B cell (primary cell): ENCODE data around the gene ASMT. TPM values are rescaled to one million over a fixed set of nuclear protein-coding genes. Genes with fewer than 3 reads are reported as not detected.

Experiments used
- ATAC-seq: fragments of 200-7000 bp; cut with Tn5 transposase; one replicate; pipeline ENCODE4 v1.10.0; 2021; ENCODE audit warnings: low read depth, mild to moderate bottlenecking, moderate number of reproducible peaks, moderate library complexity
- CTCF ChIA-PET: fragments of 350-600 bp; sonication (Branson Sonifier 250); formaldehyde crosslinking; loops from one replicate; lab custom pipeline; 2021; ENCODE audit warnings: antibody characterized with exemption, inconsistent platforms; lab: Charles Lee
- POLR2A ChIA-PET: fragments of 350-600 bp; sonication (Branson Sonifier 250); formaldehyde crosslinking; loops from one replicate; lab custom pipeline; 2021; ENCODE audit warnings: antibody characterized with exemption; lab: Charles Lee
- DNase-seq: peaks from one replicate; pipeline ENCODE4 v3.0.0; 2013
- H2AFZ ChIP-seq: 2 replicates; pipeline ENCODE4 v1.6.1; 2012; ENCODE audit warnings: mild to moderate bottlenecking, low read depth, low read length; ENCODE audit not compliant: insufficient read depth, poor library complexity, severe bottlenecking
- H3K27ac ChIP-seq, 2 donors: 1 replicate in 1 of 2; 2 replicates in 1 of 2; pipeline ENCODE4 v1.5.1; 2012 to 2013; ENCODE audit warnings: low read length in 2 of 2, mild to moderate bottlenecking in 2 of 2, moderate library complexity in 1 of 2
- H3K27me3 ChIP-seq, 4 experiments: fragments of 200-600 bp in 1 of 4; sonication (generic) in 1 of 4; replicated peaks in 1 of 4; 1 replicate in 2 of 4; 2 replicates in 2 of 4; pipeline versions ENCODE4 v1.6.1 to v1.7.0; 2013 to 2016; ENCODE audit warnings: low read length in 3 of 4, mild to moderate bottlenecking in 2 of 4, mixed read lengths in 1 of 4, moderate library complexity in 1 of 4; ENCODE audit not compliant: insufficient read depth in 4 of 4, control insufficient read depth in 3 of 4; ENCODE audit errors: control extremely low read depth in 1 of 4
- H3K36me3 ChIP-seq, 2 experiments: replicated peaks in 1 of 2; 1 replicate in 1 of 2; 2 replicates in 1 of 2; pipeline versions ENCODE4 v1.6.1 to v1.7.1; 2013; ENCODE audit warnings: low read length in 1 of 2; ENCODE audit not compliant: insufficient read depth in 2 of 2, control insufficient read depth in 1 of 2; ENCODE audit errors: control extremely low read depth in 1 of 2, extremely low read depth in 1 of 2
- H3K4me1 ChIP-seq, 2 donors: fragments of 200-600 bp in 1 of 2; sonication (generic) in 1 of 2; 1 replicate in 1 of 2; 2 replicates in 1 of 2; pipeline versions ENCODE4 v1.5.1 to v1.6.1; 2013 to 2017; ENCODE audit warnings: low read length in 2 of 2; ENCODE audit not compliant: control insufficient read depth in 2 of 2, insufficient read depth in 2 of 2
- H3K4me2 ChIP-seq: replicated peaks from 2 replicates; pipeline ENCODE3; 2012; ENCODE audit warnings: mild to moderate bottlenecking, low read depth, low read length; ENCODE audit not compliant: poor library complexity, severe bottlenecking
- H3K4me3 ChIP-seq, 5 experiments: fragments of 200-600 bp in 1 of 5; sonication (generic) in 1 of 5; 1 replicate in 3 of 5; 2 replicates in 2 of 5; pipeline versions ENCODE4 v1.5.1 to v1.7.0; 2011 to 2016; ENCODE audit warnings: low read length in 4 of 5, mild to moderate bottlenecking in 4 of 5, low read depth in 2 of 5, control low read depth in 1 of 5, moderate library complexity in 1 of 5; ENCODE audit not compliant: insufficient read depth in 1 of 5; ENCODE audit errors: control extremely low read depth in 1 of 5, extremely low read depth in 1 of 5
- H3K79me2 ChIP-seq: fragments of 200-600 bp; sonication (generic); one replicate; pipeline ENCODE4 v1.6.0; 2016; ENCODE audit warnings: low read length; ENCODE audit not compliant: control insufficient read depth, insufficient read depth
- H3K9ac ChIP-seq: fragments of 200-600 bp; sonication (generic); 2 replicates; pipeline ENCODE4 v1.6.1; 2017; ENCODE audit warnings: mild to moderate bottlenecking, low read length, moderate library complexity
- H3K9me3 ChIP-seq, 3 donors: one replicate each; pipeline versions ENCODE4 v1.6.1 to v1.7.1; 2013; ENCODE audit warnings: low read length in 2 of 3; ENCODE audit not compliant: control insufficient read depth in 2 of 3, insufficient read depth in 1 of 3; ENCODE audit errors: control extremely low read depth in 1 of 3
- H4K20me1 ChIP-seq: 2 replicates; pipeline ENCODE4 v1.6.0; 2012; ENCODE audit warnings: mild to moderate bottlenecking, low read length; ENCODE audit not compliant: insufficient read depth, control insufficient read depth, poor library complexity, severe bottlenecking
- H3K27ac Mint-ChIP-seq: one replicate; pipeline ENCODE4 v1.8.0; 2021; ENCODE audit warnings: mixed read lengths
- H3K27me3 Mint-ChIP-seq: one replicate; pipeline ENCODE4 v1.8.0; 2021; ENCODE audit warnings: mixed read lengths
- H3K4me1 Mint-ChIP-seq: one replicate; pipeline ENCODE4 v1.8.0; 2021; ENCODE audit warnings: mixed read lengths
- H3K4me3 Mint-ChIP-seq: one replicate; pipeline ENCODE4 v1.8.0; 2021; ENCODE audit warnings: mixed read lengths
- H3K9me3 Mint-ChIP-seq: one replicate; pipeline ENCODE4 v1.8.0; 2022; ENCODE audit warnings: mixed read lengths; ENCODE audit not compliant: insufficient read depth
- EZH2 ChIP-seq: IDR thresholded peaks from 2 replicates; pipeline ENCODE4 v1.6.1; 2012; ENCODE audit warnings: borderline replicate concordance, low read depth, mild to moderate bottlenecking, moderate library complexity, low read length; ENCODE audit not compliant: insufficient read depth, poor library complexity, severe bottlenecking
- WGBS: methylation state at CpG from one replicate; pipeline ENCODE4 v1.1.5; 2013; ENCODE audit warnings: missing lambda C conversion rate; ENCODE audit not compliant: insufficient coverage; 5-methylcytosine and 5-hydroxymethylcytosine counted together
- intact Hi-C: fragments of 100-400 bp; cut with micrococcal nuclease; formaldehyde crosslinking; loops from one replicate; pipeline ENCODE4 v1.10.0; 2022
- polyA plus RNA-seq: library from polyadenylated mRNA; depleted of rRNA; stranded (reverse); fragments of >200 nt; gene quantifications from 2 replicates; pipeline ENCODE4 v1.2.3, GENCODE V29; 2012
- total RNA-seq, 2 donors: library from RNA; stranded (reverse); fragments of 120-200 nt in 1 of 2; gene quantifications; 1 replicate in 1 of 2; 2 replicates in 1 of 2; pipeline versions ENCODE4 v1.2.3 to v1.2.4, GENCODE V29; 2013 to 2022
- TF ChIP-seq, protein P1 (sequence below): fragments of 200-600 bp; IDR thresholded peaks from one replicate; pipeline ENCODE4 v1.8.0; 2022; ENCODE audit warnings: antibody characterized with exemption, mild to moderate bottlenecking

Gene ASMT
- total and polyA plus RNA-seq, 2 donors (not counting 1 experiment from before 2014, with no cell fraction given), result 0.63 TPM; not detected in 1

DNA sequence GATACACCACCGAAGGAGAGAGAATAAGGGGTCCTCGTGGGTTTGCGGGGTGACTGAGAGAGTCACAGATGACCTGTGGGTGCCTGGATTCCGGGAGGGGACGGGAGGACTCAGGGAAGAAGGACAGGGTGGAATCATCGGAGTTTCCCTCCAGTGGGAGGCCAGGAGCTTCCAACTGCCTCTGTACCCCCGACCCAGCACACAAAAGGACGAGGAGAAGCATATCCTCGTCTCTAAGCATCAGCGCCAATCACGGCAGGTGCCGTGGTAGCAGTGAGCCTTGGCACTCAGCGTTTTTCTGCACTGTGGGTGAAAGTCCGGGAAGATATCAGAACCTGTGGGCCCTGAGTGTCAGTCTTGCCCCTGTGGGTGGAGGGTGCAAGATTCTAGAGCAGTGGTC is 62.0 kb downstream of the ASMT start:
- no peaks in the 10 kb centered on the region for H3K27me3 ChIP-seq
- Mint-ChIP-seq H3K27ac (no peak overlapping the region), H3K4me3 (no peak overlapping the region), H3K27me3 (no peaks in the 10 kb centered on the region), H3K4me1 (peaks cover 9% of the 10 kb centered on the region), H3K9me3 (no peaks in the 10 kb centered on the region)
- no peaks in the 10 kb centered on the region for H3K36me3 ChIP-seq
- ChIA-PET POLR2A (no interaction called here), CTCF (no interaction called here)
- no peaks in the 10 kb centered on the region for H3K9me3 ChIP-seq
- no peaks in the 10 kb centered on the region for H4K20me1 ChIP-seq
- no peak overlapping the region for H3K4me2 ChIP-seq
- ATAC-seq (no peak), DNase-seq (no peak)
- H3K9ac ChIP-seq, result no peak overlapping the region
- TF ChIP-seq EZH2, result no peak
- TF ChIP-seq, protein P1, sequence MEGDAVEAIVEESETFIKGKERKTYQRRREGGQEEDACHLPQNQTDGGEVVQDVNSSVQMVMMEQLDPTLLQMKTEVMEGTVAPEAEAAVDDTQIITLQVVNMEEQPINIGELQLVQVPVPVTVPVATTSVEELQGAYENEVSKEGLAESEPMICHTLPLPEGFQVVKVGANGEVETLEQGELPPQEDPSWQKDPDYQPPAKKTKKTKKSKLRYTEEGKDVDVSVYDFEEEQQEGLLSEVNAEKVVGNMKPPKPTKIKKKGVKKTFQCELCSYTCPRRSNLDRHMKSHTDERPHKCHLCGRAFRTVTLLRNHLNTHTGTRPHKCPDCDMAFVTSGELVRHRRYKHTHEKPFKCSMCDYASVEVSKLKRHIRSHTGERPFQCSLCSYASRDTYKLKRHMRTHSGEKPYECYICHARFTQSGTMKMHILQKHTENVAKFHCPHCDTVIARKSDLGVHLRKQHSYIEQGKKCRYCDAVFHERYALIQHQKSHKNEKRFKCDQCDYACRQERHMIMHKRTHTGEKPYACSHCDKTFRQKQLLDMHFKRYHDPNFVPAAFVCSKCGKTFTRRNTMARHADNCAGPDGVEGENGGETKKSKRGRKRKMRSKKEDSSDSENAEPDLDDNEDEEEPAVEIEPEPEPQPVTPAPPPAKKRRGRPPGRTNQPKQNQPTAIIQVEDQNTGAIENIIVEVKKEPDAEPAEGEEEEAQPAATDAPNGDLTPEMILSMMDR, result no peak
- no peak overlapping the region for H3K27ac ChIP-seq
- no peaks in the 10 kb centered on the region for H3K4me1 ChIP-seq
- no peak overlapping the region for H2AFZ ChIP-seq
- 95% methylated on average over 13 of the region's 14 CpGs for WGBS
- H3K79me2 ChIP-seq, result no peaks in the 10 kb centered on the region
- intact Hi-C loops, result no loop called here
- no peak overlapping the region for H3K4me3 ChIP-seq

DNA sequence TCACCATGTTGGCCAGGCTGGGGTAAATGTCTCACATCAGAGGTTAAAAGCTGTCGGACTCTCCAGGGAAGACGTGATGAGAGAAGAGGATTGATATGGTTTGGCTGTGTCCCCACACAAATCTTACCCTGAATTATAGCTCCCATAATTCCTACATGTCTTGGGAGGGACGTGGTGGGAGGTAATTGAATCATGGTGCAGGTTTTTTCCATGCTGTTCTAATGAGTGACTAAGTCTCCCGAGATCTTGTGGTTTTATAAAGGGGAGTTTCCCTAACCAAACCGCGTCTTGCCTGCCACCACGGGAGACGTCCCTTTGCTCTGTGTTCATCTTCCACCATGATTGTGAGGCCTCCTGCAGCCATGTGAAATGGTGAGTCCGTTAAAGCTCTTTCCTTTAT is 64.4 kb downstream of the ASMT start:
- ATAC-seq, result no peak
- H3K9ac ChIP-seq, result no peak overlapping the region

More for the DNA sequence above, 64.4 kb downstream of the ASMT start:
- H3K4me2 ChIP-seq, result no peak overlapping the region
- no peaks in the 10 kb centered on the region for H4K20me1 ChIP-seq
- no peaks in the 10 kb centered on the region for H3K9me3 ChIP-seq
- no peaks in the 10 kb centered on the region for H3K79me2 ChIP-seq
- H3K4me3 ChIP-seq, result no peak overlapping the region
- no peaks in the 10 kb centered on the region for H3K36me3 ChIP-seq
- intact Hi-C loops, result no loop called here
- peaks cover 15% of the 10 kb centered on the region for H3K4me1 Mint-ChIP-seq
- no peaks in the 10 kb centered on the region for H3K27me3 ChIP-seq
- no peak overlapping the region for H3K27ac Mint-ChIP-seq
- peaks cover 2% of the 10 kb centered on the region for H3K9me3 Mint-ChIP-seq
- no peak for TF ChIP-seq EZH2
- TF ChIP-seq, protein P1, result no peak
- ChIA-PET POLR2A (no interaction called here), CTCF (no interaction called here)
- H3K4me1 ChIP-seq, result no peaks in the 10 kb centered on the region
- no CpG with 5 or more reads among the region's 9 CpGs for WGBS
- H3K27ac ChIP-seq, result no peak overlapping the region
- no peak overlapping the region for H2AFZ ChIP-seq
- DNase-seq, result peak; percentile 31
- H3K4me3 Mint-ChIP-seq, result no peak overlapping the region
- no peaks in the 10 kb centered on the region for H3K27me3 Mint-ChIP-seq
